ENCODE results near the gene MFSD1. TPM values are rescaled to one million over a fixed set of nuclear protein-coding genes. Genes with fewer than 3 reads are reported as not detected.

The MFSD1 gene
- polyA plus RNA-seq, 1 of the 3 experiments (the other 2 are of a cell fraction), result 44.9 TPM

- POLR2A ChIA-PET, result no interaction called here
- no peak for DNase-seq
- no peaks in the 10 kb centered on the region for H3F3A ChIP-seq (replicated peaks; ENCODE audit: insufficient read depth)
Measured at GRCh38 chr3:158835631-158836030, 33.8 kb downstream of the MFSD1 start.

GRCh38 chr3:158836312-158836711, 34.5 kb downstream of the MFSD1 start:
- H4K20me1 ChIP-seq (ENCODE audit: insufficient read depth), result no peaks in the 10 kb centered on the region
- no peak overlapping the region for H3K9ac ChIP-seq
- no peak overlapping the region for H3K4me2 ChIP-seq
- H3K27ac ChIP-seq (ENCODE audit: low read depth in 2 of 2, low read length in 1 of 2), result no peak overlapping the region
- no peaks in the 10 kb centered on the region for H3K9me3 ChIP-seq
- H3K4me3 ChIP-seq (ENCODE audit: low read depth in 2 of 2, low read length in 1 of 2), result no peak overlapping the region
- 85% methylated on average over 3 of the region's 3 CpGs for WGBS (ENCODE audit: low lambda C conversion rate)
- no peak overlapping the region for H2AFZ ChIP-seq (ENCODE audit: low read depth)
- H3K27me3 ChIP-seq (ENCODE audit: insufficient read depth), result no peaks in the 10 kb centered on the region
- no peaks in the 10 kb centered on the region for H3F3A ChIP-seq (replicated peaks; ENCODE audit: insufficient read depth)
- peaks cover 5 to 7% of the 10 kb centered on the region in 2 experiments for H3K36me3 ChIP-seq (replicated peaks in 1 of 2; ENCODE audit: control insufficient read depth in 1 of 2, insufficient read depth in 2 of 2, low read length in 1 of 2)
- no peaks in the 10 kb centered on the region for H3K9me2 ChIP-seq
- no peak for DNase-seq
- POLR2A ChIA-PET, result no interaction called here
- CTCF ChIA-PET, result interaction anchor here (3.4 to 15.3 kb wide), 2 partner anchors 10 to 425 kb away, joined by 21 to 322 read pairs; no protein-coding TSS in a partner anchor
- no peaks in the 10 kb centered on the region for H3K4me1 ChIP-seq (ENCODE audit: control insufficient read depth in 1 of 2, insufficient read depth in 2 of 2, low read depth in 1 of 2, low read length in 1 of 2)
- no peaks in the 10 kb centered on the region for H3K79me2 ChIP-seq (ENCODE audit: insufficient read depth)
- TF ChIP-seq CTCF (IDR thresholded peaks at IDR 0.05) (no peak), EP300 (IDR thresholded peaks at IDR 0.05; ENCODE audit: borderline replicate concordance in 1 of 2, low read depth in 1 of 2, low read length in 1 of 2) (no peak), ZBTB33 (IDR thresholded peaks at IDR 0.05; ENCODE audit: borderline replicate concordance, low read depth) (no peak), RAD21 (IDR thresholded peaks at IDR 0.05; ENCODE audit: low read length) (no peak), YY1 (IDR thresholded peaks at IDR 0.05; ENCODE audit: low read depth) (no peak), ELF1 (IDR thresholded peaks at IDR 0.05) (no peak), USF2 (IDR thresholded peaks at IDR 0.05; ENCODE audit: borderline replicate concordance, low read depth, low read length) (no peak), NRF1 (IDR thresholded peaks at IDR 0.05; ENCODE audit: low read depth, low read length) (no peak), USF1 (IDR thresholded peaks at IDR 0.05; ENCODE audit: borderline replicate concordance, low read depth) (no peak)

More at GRCh38 chr3:158835631-158836030, 33.8 kb downstream of the MFSD1 start:
- no peak overlapping the region for H3K4me3 ChIP-seq (ENCODE audit: low read depth in 2 of 2, low read length in 1 of 2)
- no peaks in the 10 kb centered on the region for H4K20me1 ChIP-seq (ENCODE audit: insufficient read depth)
- no peaks in the 10 kb centered on the region for H3K9me3 ChIP-seq
- no peak overlapping the region for H2AFZ ChIP-seq (ENCODE audit: low read depth)
- no peak overlapping the region for H3K27ac ChIP-seq (ENCODE audit: low read depth in 2 of 2, low read length in 1 of 2)
- H3K36me3 ChIP-seq (replicated peaks in 1 of 2; ENCODE audit: control insufficient read depth in 1 of 2, insufficient read depth in 2 of 2, low read length in 1 of 2), result peaks cover 6 to 14% of the 10 kb centered on the region in 2 experiments
- TF ChIP-seq MAX (IDR thresholded peaks at IDR 0.05; ENCODE audit: low read depth) (no peak), IRF3 (IDR thresholded peaks at IDR 0.05; ENCODE audit: low read depth, low read length) (no peak), YY1 (IDR thresholded peaks at IDR 0.05; ENCODE audit: low read depth) (no peak), CTCF (IDR thresholded peaks at IDR 0.05) (no peak), FOSL2 (IDR thresholded peaks at IDR 0.05; ENCODE audit: borderline replicate concordance, low read depth) (no peak), JUND (IDR thresholded peaks at IDR 0.05) (no peak)
- no peak overlapping the region for H3K4me2 ChIP-seq
- CTCF ChIA-PET, result interaction anchor here (3.4 to 15.3 kb wide), 2 partner anchors 10 to 426 kb away, joined by 21 to 322 read pairs; no protein-coding TSS in a partner anchor
- WGBS (ENCODE audit: low lambda C conversion rate), result 79% methylated on average over 3 of the region's 3 CpGs
- H3K9me2 ChIP-seq, result no peaks in the 10 kb centered on the region
- H3K27me3 ChIP-seq (ENCODE audit: insufficient read depth), result no peaks in the 10 kb centered on the region
- no peaks in the 10 kb centered on the region for H3K4me1 ChIP-seq (ENCODE audit: control insufficient read depth in 1 of 2, insufficient read depth in 2 of 2, low read depth in 1 of 2, low read length in 1 of 2)
- no peaks in the 10 kb centered on the region for H3K79me2 ChIP-seq (ENCODE audit: insufficient read depth)
- H3K9ac ChIP-seq, result no peak overlapping the region

All from SK-N-SH (cell line).